NCI-H2227 (cell line): ENCODE results near the gene CD163L1.
"Not testable (repeated sequence)": the region's sequence is repeated elsewhere in the genome, so short reads cannot be mapped to it uniquely, and the experiment has no call there.

Experiments
- DNase-seq: peaks from one replicate; lab custom pipeline; 2025; ENCODE audit not compliant: unreplicated experiment; lab: John Stamatoyannopoulos, UW

Gene CD163L1

DNA sequence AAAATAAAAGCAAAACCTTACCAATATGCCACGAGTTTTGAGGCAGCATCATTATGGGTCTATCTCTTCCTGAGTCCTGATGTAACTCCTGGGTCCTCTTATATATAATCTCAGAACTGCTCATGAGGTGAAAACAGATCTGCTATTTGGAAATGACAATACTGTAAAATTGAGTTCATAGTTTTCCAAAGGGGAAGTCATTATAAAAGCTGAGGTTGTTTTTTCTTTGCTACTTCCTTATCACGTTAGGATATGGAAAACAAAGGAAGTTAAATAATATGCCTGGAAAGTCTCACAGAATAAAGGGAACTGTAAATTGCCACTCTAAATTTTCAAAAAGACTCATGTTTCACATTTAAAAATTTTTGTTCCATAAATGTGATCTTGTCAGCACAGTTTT lies at the start of gene CD163L1:
CD163L1 (minus strand) TSS at position 78 of the 400 bp plus-strand sequence; CDS start at position 52, 26 bp downstream.
- DNase-seq = no peak

DNA sequence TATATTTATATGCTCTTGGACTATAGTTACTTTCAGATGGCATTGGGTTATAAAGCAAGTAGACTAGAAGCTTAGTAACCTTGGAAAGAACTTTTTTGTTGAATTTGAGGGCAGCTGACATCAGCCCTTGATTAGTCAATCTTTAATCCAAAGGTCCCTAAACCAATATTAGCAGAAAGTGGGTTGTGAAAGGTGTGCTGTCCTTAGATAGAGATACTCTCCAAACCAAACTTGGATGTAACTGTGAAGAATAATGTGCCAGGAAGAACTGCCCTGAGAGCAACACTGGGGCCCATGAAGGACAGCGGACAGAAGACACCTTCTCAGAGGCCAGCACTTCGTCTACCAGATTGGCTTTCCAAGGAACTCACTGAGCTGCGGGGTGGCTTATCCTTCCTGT lies 49.1 kb upstream of the CD163L1 start:
- DNase-seq = no peak

DNA sequence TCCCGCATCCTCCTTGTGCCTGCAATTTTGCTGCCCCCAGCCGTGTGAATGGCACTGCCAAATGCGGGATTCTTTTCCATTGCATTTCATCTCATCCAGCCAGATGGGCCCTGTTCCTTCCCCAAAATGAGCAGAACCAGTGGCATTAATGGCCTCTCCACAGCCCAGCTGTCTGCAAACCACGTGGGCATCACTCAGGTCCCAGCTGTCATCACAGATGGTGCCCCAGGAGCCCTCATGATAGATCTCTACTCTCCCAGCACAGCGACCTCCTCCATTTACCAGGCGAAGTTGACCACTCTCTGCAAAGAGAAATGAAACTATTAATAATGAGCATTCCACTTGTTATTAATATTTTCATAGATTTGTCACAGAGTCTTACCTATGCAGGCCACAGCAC lies 42.6 kb upstream of the CD163L1 start:
- no peak for DNase-seq

DNA sequence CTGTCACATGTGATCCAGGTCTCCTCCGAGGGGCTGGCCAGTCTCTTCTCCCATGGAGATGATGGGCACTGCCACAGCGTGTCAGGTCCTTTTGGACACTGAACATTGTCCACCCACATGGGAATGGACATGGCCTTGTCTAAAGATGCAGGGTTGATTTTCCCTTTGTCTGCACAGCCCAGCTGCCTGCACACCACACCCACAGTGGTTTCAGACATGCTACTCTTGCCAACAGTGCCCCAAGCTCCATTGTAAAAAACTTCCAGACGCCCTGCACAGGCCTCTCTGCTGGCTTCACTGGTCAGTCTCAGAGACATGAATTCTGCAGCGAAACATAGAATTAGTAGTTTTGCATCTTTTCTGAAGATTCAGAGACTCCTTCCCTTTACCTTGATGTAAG lies 41.1 kb upstream of the CD163L1 start:
- DNase-seq = no peak

DNA sequence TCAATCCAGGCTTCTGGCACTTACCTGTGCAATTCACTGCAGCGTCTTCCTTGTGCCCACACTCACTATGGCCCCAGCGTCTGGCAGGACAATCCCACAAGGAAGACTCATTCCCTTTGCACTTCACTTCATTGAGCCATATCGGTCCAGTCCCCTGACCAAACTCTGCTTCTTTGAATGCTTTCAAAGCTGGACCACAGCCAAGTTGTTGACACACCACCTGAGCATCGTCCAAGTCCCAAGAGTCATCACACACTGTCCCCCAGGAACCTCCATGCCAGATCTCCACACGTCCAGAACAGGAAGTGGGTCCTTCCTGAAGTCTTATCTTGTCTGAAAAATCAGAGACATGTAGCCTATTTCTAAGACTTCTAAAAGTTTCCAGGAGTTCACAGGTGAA lies 39.4 kb upstream of the CD163L1 start:
- DNase-seq = no peak

DNA sequence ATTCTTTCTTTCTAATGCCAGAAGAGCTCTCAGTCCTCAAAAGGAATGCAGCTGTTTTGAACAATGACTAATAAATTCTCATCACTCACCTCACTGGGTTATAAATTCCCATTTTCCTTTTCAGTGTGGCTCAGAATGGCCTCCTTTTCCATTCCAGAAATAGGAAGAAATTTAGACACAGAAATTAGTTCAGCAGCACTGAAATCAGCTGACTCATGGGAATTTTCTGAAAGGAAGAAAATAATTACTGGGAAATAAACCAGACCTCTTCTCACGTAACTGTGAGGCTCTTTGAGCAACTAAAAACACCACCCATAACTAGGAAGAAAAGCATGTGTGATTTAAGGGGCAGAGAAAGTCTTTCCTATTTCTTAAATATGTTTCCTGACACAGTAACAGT lies 35.8 kb upstream of the CD163L1 start:
- no peak for DNase-seq

DNA sequence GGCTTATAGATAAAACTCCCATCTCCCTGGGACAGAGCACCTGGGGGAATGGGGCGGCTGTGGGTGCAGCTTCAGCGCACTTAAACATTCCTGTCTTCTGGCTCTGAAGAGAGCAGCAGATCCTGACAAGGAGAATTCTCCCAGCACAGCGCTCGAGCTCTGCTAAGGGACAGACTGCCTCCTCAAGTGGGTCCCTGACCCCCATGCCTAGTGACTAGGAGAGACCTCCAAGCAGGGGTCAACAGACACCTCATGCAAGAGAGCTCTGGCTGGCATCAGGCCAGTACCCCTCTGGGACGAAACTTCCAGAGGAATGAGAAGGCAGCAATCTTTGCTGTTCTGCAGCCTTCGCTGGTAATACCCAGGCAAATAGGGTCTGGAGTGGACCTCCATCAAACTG lies 28.1 kb upstream of the CD163L1 start:
- DNase-seq = no peak

DNA sequence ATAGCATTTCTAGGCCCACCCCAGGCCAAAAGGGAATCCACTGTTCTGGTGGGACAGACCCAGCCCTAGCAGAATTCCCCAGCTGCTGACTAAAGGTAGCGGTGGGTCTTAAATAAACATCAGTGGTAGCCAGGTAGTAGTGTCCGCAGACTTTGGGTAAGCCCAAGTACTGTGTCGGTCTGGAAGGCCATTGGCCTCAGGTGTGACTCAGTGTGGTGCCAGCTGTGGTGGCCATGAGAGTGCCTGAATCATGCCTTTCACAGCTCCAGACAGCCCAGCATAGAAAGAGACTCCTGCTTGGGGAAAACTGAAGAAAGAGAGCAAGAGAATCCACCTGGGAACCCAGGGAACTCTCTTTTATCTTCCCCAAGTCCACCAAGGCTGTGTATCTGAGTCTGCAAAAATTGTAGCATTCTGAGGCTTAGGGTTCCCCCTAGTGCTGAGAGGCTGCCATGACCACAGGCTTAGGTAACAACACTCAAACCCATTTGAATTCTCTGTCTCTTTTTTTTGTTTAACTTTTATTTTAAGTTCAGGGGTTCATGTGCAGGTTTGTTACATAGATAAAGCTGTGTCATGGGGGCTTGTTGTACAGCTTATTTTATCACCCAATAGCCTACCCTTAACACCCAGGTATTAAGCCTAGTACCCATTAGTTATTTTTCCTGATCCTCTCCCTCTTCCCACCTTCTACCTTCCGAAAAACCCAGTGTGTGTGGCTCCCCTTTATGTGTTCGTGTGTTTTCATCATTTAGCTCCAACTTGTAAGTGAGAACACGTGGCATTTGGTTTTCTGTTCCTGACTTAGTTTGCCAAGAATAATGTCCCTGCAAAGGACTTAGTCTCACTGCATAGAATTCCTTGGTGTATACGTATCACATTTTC lies 16.7 kb upstream of the CD163L1 start:
- peak; percentile 36 for DNase-seq

DNA sequence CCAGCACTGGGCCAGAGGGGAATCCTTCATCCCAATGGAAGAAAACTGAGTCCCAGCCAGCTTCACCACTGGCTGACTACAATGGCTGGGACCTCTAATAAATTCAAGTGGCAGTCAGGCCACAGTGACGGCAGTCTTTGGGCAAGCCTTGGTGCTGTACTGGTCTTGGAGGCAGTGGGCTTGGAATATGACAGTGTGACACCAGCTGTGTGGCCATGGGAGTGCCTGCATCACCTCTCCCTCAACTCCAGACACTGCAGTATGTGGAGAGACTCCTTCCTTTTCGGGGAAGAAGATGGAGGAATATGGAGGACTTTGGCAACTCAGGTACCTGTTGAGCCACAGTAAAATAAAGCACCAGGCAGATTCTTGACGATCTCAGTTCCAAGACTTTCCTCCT lies 16.0 kb upstream of the CD163L1 start:
- no peak for DNase-seq

DNA sequence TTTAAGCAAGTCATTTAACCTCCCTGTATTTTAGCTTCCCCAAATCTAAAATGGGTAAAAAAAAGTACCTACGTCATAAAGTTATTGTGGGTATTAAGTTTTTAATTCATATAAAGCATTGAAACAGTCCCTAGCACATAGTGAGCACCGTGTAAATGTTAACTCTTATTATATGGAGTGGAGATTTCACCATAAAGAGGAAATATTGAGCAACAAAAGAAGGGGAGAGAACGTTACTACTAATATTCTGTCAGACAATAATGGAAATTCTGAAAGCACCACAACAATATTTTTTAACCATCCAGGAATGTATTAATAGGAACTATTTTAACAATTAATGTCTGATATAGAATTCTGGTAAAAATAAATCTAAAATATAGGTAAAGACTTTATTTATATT lies 7.8 kb upstream of the CD163L1 start:
- DNase-seq = no peak

DNA sequence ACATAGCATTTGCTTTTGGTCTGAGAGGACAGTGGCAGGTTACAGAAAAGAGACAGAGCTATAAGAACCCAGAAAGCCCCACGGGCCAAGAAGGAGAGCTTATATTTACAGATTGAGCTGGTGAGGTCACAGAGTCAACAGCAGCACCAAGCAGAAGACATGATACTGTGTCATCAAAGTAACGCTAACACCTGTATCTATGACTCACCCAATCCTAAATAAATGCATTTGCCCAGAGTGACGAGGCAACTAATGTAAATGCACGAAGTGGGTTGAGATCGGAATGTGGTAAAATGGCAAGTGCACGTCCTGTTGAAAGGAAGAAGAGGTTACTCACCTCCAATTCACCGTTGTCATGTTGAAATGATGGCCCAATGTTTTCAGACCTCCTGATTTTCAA lies 6.7 kb upstream of the CD163L1 start:
- no peak for DNase-seq

DNA sequence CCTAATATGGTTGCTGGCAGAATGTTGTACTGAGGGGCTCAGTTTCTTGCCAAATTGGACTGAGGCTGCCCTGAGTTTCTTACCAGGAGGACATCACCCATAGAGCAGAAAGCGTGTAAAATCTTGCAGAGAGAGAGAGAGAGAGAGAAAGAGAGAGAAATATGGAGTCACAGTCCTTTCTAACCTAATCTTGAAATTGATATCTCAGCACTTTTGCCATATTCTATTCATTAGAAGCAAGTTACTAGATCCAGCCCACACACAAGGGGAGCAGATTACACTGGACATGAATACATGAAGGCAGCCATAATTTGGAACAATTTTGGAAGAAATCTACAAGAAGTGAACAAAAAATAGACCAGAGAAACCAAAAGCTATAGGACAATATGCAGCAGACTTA lies 4.1 kb upstream of the CD163L1 start:
- DNase-seq = no peak

DNA sequence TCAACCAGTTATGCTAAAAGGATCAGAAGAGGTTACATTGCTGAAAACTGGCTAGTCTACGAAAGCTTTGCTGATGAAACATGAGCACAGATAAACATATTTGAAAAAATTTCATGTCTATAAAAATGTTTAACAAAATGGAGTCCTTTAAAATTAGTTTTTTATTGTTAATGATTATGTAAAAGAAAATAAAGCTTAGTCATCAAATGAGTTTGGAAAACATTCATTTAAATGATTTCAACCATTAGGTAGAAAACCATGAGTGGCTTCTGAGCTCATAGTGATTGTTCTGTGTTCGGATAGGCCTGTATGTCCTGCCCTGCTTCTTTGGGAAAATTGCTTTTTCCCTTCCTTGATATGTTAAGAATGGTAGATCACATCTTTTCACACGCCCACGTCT lies 584 bp upstream of the CD163L1 start:
- DNase-seq = no peak

DNA sequence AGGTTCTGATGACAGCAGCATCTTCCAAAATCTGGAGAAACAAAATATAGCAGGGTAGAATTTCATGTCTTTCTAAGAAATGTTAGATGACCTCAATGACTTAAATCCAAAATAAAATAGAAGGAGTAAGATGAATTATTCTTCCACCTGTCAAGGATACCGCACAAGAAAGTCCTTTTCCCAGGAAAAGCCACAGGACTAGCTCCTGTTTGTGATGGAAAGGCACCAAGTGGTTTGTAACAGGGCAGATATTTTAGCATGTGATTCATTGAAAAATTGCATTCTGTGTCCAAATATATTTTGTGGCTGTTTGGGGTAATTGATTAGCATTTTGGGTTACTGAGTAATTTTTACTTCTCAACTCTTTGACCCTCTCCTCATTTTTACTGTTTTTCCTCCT lies 2.7 kb downstream of the CD163L1 start:
- no peak for DNase-seq

DNA sequence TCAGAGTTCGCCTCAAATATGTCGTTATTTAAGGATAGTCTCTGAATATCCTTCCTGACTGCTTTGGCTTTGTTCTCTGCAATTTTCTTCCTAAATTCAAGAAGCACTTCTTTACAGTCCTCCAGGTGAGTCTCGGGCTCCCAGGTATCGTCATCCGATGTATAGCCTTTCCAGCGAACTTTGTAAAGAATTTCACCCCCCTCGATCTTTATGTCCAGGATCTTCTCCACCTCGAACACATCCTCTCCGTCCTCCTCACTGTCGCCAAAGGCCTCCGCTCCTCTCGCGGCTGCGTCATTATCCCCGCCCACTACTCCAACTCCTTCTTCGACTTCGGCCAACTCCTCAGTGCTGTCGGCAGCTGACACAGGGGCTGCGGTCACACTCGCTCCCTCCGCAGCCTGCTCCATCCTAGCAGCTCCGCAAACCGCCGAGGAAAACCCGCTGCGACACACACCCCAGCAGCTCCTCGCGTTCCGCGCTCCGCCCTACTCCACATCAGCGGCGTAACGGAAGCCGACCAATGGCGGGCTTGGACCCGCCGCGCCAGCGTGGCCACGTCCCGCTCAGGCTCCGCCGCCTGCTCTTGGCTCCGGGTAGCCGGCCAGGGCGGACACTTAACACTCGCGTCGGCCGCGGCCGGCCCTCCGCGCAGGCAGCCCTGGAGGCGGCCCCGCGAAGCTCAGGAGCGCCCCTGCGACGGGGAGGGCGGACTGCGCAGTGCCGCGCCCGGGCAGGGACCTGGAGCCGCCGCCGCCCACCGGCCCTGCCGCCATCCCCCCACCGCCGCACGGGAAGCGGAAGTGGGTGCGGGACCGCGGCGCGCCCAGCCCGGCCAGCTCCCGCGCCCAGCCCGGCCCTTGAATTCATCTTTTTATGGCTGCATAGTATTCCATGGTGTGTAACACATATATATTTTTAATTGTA lies 4.1 kb downstream of the CD163L1 start:
- peak; percentile 74 for DNase-seq

DNA sequence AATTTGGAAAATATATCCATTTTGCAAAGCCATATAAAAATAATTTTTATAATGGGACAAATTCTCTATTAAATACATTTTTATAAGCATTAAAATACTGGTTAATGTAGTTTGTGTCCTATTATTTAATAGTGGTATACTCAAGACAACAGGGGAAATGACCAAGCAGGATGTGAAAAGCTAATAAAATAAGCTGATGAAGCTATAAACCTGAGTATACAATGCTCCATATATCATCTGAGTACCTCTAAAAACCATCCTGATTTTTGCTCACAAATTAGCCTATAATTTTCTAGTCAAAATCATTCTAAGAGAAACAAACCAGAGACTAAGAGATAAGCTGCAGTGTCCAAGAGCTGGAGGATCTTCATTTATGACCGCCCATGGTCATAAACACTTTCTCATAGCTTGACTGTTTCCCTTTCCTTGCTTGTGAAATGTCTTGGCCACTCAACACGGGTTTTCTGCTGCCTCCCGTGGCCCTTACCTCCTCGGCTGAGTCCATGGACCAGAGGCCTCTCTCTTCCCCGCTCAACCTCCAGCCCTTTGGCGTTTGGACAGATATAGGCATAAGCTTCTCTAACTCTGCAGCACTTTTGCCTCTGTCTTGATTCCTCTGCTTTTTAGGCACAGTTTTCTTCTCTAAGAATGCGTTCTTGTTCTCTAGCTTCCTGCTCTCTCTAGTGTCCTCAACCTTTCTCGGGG lies 5.5 kb downstream of the CD163L1 start:
- DNase-seq = not testable (repeated sequence)

DNA sequence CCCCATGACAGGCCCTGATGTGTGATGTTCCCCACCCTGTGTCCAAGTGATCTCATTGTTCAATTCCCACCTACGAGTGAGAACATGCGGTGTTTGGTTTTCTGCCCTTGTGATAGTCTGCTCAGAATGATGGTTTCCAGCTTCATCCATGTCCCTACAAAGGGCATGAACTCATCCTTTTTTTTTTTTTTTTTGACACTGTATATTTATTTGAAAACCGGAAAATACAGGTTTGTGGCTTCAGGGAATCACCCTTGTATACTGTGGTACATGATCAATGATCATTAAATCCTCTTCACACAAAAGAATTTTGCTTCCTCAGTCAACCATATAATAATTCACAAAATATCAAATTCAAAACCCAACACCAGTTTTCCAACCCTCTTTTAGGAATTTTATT lies 6.5 kb downstream of the CD163L1 start:
- DNase-seq = not testable (repeated sequence)

DNA sequence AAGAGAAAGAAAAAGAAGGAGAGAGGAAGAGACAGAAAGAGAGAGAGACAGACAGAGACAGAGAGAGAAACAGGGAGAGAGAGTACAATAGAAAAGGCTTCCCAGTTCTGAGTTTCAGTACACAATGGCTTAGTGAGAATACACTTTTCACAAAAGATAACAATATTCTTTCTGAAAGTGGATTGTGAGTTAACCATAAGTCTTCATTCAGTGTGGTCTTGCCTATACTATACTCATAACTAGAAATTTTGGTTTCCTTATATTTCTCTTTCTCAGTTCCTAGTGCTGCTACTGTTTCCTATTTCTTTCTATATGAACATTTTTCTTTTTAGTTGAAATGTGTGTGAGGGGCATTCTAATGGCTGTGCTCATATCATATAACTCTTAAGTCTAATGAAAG lies 9.3 kb downstream of the CD163L1 start:
- no peak for DNase-seq

DNA sequence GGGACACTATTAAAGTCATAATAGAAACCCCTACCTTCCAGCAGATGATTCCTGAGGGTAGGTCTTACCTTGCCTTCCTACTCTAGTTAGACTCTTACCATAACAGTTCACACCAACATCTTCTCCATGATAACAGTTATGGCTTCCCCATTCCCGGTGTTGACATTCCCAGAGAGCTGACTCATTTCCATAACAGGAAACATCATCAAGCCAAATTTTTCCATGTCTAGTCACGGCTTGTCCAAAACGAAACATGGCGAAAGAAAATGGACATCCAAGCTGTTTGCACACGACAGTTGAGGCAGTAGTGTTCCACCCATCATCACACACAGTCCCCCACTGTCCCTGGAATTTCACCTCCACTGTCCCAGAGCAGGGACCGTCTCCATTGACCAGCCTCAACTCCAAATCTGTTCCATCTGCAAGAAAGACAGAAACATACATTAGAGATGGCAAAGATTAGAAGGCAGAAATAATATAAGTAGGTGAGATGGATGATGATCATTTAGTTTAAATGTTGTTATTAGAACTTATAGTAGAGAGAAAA lies 10.6 kb downstream of the CD163L1 start:
- no peak for DNase-seq

DNA sequence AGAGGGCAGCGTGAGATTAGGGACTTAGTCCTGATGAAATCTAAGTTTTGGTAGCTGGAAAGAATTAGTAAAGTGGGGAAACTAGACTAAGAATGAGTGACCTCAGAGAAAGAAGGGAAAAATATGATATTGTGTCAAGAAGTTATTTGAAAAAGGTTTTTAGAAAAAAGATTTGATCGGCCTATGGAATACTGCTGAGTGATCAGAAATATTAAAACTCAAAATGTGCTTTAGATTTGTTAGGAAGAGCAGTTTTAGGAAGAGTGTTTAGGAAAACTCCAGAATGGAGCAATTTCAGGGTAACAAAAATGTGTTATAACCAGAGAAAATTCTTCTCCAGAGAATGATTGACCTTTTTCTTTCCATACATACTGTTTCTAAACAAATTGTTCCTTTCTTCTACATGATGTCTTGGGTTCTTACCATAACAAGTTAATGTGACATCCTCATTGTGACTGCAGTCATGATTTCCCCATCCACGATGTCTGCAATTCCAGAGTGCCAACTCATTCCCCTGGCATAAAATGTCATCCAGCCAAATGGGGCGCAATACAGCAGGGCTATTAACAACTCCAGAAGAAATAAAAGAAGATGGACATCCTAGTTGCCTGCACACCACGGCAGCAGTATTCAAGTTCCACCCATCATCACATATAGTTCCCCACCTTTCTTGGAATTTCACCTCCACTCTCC lies 11.8 kb downstream of the CD163L1 start:
- no peak for DNase-seq
